Neural progenitor cell (in vitro differentiated cells): ENCODE data around the gene DZIP1L. TPM values are rescaled to one million over a fixed set of nuclear protein-coding genes. Genes with fewer than 3 reads are reported as not detected.

ENCODE experiments used
- DNase-seq: peaks from one replicate; pipeline ENCODE4 v3.0.0-alpha.2; 2016; ENCODE audit warnings: low spot score
- H2AFZ ChIP-seq: fragments of 200-600 bp; sonication (generic); replicated peaks from 2 replicates; pipeline ENCODE4 v1.6.1; 2016; ENCODE audit warnings: antibody characterized with exemption
- H3F3A ChIP-seq: fragments of 200-600 bp; sonication (generic); 2 replicates; pipeline ENCODE4 v1.6.1; 2016; ENCODE audit warnings: antibody characterized with exemption, low read depth
- H3K27ac ChIP-seq: fragments of 200-600 bp; sonication (generic); 2 replicates; pipeline ENCODE4 v1.5.1; 2016; ENCODE audit warnings: mild to moderate bottlenecking
- H3K27me3 ChIP-seq: fragments of 200-600 bp; sonication (generic); 2 replicates; pipeline ENCODE4 v1.6.1; 2016; ENCODE audit warnings: mild to moderate bottlenecking, moderate library complexity
- H3K36me3 ChIP-seq: fragments of 200-600 bp; sonication (generic); 2 replicates; pipeline ENCODE4 v1.5.1; 2016
- H3K4me1 ChIP-seq: fragments of 200-600 bp; sonication (generic); 2 replicates; pipeline ENCODE4 v1.6.1; 2016; ENCODE audit warnings: mixed run types
- H3K4me2 ChIP-seq: fragments of 200-600 bp; sonication (generic); 2 replicates; pipeline ENCODE4 v1.6.1; 2016
- H3K4me3 ChIP-seq: fragments of 200-600 bp; sonication (generic); 2 replicates; pipeline ENCODE4 v1.5.1; 2016
- H3K79me2 ChIP-seq: fragments of 200-600 bp; sonication (generic); 2 replicates; pipeline ENCODE4 v1.6.1; 2016; ENCODE audit warnings: low read depth
- H3K9ac ChIP-seq: fragments of 200-600 bp; sonication (generic); 2 replicates; pipeline ENCODE4 v1.6.1; 2016
- H3K9me3 ChIP-seq: fragments of 200-600 bp; sonication (generic); 2 replicates; pipeline ENCODE4 v1.5.1; 2016; ENCODE audit warnings: low read depth
- H4K20me1 ChIP-seq: fragments of 200-600 bp; sonication (generic); 2 replicates; pipeline ENCODE4 v1.6.1; 2016; ENCODE audit warnings: low read depth
- H3K27ac Mint-ChIP-seq: 3 replicates; pipeline ENCODE4 v1.8.0; 2021; ENCODE audit warnings: mixed read lengths
- H3K27me3 Mint-ChIP-seq: 2 replicates; pipeline ENCODE4 v1.8.0; 2022; ENCODE audit warnings: low read depth, mild to moderate bottlenecking, inconsistent platforms, moderate library complexity, mixed read lengths; ENCODE audit not compliant: insufficient read depth
- H3K36me3 Mint-ChIP-seq: 3 replicates; pipeline ENCODE4 v1.8.0; 2021; ENCODE audit warnings: mixed read lengths
- H3K4me1 Mint-ChIP-seq: 3 replicates; pipeline ENCODE4 v1.8.0; 2021; ENCODE audit warnings: mixed read lengths
- H3K4me3 Mint-ChIP-seq: 3 replicates; pipeline ENCODE4 v1.8.0; 2021; ENCODE audit warnings: mild to moderate bottlenecking, moderate library complexity, mixed read lengths
- H3K9me3 Mint-ChIP-seq: 3 replicates; pipeline ENCODE4 v1.8.0; 2020; ENCODE audit warnings: mixed read lengths
- CTCF ChIP-seq: fragments of 200-600 bp; sonication (generic); IDR thresholded peaks from 2 replicates; pipeline ENCODE4 v1.5.1; 2017; ENCODE audit warnings: antibody characterized with exemption, mild to moderate bottlenecking
- EZH2 ChIP-seq: fragments of 200-600 bp; sonication (generic); IDR thresholded peaks from 2 replicates; pipeline ENCODE4 v1.6.1; 2017; ENCODE audit warnings: antibody characterized with exemption, mild to moderate bottlenecking, moderate library complexity
- EZH2phosphoT487 ChIP-seq: fragments of 200-600 bp; sonication (generic); IDR thresholded peaks from 2 replicates; pipeline ENCODE4 v1.6.1; 2017; ENCODE audit warnings: antibody characterized with exemption
- total RNA-seq: library from RNA; depleted of rRNA; stranded (reverse); fragments of >200 nt; gene quantifications from 2 replicates; pipeline ENCODE4 v1.2.3, GENCODE V29; 2015; ENCODE audit warnings: low replicate concordance

The DZIP1L gene
- total RNA-seq, 1 donor from 2014 or later: 10.4 TPM

GRCh38 chr3:138033202-138033691, 82.2 kb downstream of the DZIP1L start:
- Mint-ChIP-seq H3K36me3 (peaks cover 5% of the 10 kb centered on the region), H3K27me3 (no peaks in the 10 kb centered on the region), H3K27ac (no peak overlapping the region), H3K4me1 (peaks cover 2% of the 10 kb centered on the region), H3K4me3 (no peak overlapping the region), H3K9me3 (no peaks in the 10 kb centered on the region)
- Histone ChIP-seq H3K36me3 (no peaks in the 10 kb centered on the region), H3K79me2 (no peaks in the 10 kb centered on the region), H3K4me2 (no peak overlapping the region), H3F3A (no peaks in the 10 kb centered on the region), H3K9me3 (no peaks in the 10 kb centered on the region), H3K27me3 (no peaks in the 10 kb centered on the region), H2AFZ (no peak overlapping the region), H3K27ac (no peak overlapping the region), H3K4me1 (no peaks in the 10 kb centered on the region), H3K4me3 (no peak overlapping the region), H3K9ac (no peak overlapping the region), H4K20me1 (no peaks in the 10 kb centered on the region)
- DNase-seq: no peak
- TF ChIP-seq CTCF: no peak
- TF ChIP-seq EZH2: no peak
- TF ChIP-seq EZH2phosphoT487: no peak

DNA sequence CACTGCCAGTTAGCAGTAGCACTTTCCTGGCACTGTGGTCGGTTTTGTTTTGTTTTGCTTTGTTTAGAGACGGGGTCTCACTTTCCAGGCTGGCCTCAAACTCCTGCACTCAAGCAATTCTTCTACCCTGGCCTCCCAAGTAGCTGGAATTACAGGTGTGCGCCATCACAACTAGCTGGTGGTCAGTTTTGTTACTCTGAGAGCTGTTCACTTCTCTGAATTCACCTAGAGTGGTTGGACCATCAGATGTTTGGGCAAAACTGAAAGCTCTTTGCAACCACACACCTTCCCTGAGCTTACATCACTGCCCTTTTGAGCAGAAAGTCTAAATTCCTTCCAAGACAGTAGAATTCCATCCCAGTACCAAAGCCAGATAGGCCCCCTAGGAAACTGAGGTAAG, 82.8 kb downstream of the DZIP1L start:
- H3K27ac ChIP-seq: no peak overlapping the region
- peaks cover 1% of the 10 kb centered on the region for H3K4me1 Mint-ChIP-seq
- no peaks in the 10 kb centered on the region for H3K9me3 Mint-ChIP-seq
- no peak overlapping the region for H3K27ac Mint-ChIP-seq
- no peaks in the 10 kb centered on the region for H3F3A ChIP-seq
- no peaks in the 10 kb centered on the region for H3K9me3 ChIP-seq
- no peaks in the 10 kb centered on the region for H4K20me1 ChIP-seq
- no peaks in the 10 kb centered on the region for H3K79me2 ChIP-seq
- H2AFZ ChIP-seq: no peak overlapping the region
- H3K4me3 ChIP-seq: no peak overlapping the region
- peaks cover 1% of the 10 kb centered on the region for H3K27me3 Mint-ChIP-seq
- H3K4me1 ChIP-seq: no peaks in the 10 kb centered on the region
- DNase-seq: no peak
- TF ChIP-seq EZH2phosphoT487: no peak
- no peak for TF ChIP-seq CTCF
- no peak for TF ChIP-seq EZH2
- H3K9ac ChIP-seq: no peak overlapping the region
- no peak overlapping the region for H3K4me2 ChIP-seq
- no peaks in the 10 kb centered on the region for H3K36me3 ChIP-seq
- H3K27me3 ChIP-seq: no peaks in the 10 kb centered on the region
- H3K4me3 Mint-ChIP-seq: no peak overlapping the region
- peaks cover 5% of the 10 kb centered on the region for H3K36me3 Mint-ChIP-seq

DNA sequence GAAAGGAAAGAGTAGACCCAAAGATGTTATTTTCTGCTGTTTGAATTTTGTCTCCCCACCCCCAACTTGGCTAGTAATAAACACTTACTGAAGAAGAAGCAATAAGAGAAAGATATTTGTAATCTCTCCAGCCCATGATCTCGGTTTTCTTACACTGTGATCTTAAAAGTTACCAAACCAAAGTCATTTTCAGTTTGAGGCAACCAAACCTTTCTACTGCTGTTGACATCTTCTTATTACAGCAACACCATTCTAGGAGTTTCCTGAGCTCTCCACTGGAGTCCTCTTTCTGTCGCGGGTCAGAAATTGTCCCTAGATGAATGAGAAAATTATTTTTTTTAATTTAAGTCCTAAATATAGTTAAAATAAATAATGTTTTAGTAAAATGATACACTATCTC, 83.9 kb downstream of the DZIP1L start:
- no peak for TF ChIP-seq EZH2phosphoT487
- TF ChIP-seq CTCF: no peak
- TF ChIP-seq EZH2: no peak
- H3K36me3 ChIP-seq: no peaks in the 10 kb centered on the region
- H3K4me2 ChIP-seq: no peak overlapping the region
- H4K20me1 ChIP-seq: no peaks in the 10 kb centered on the region
- H3F3A ChIP-seq: no peaks in the 10 kb centered on the region
- no peaks in the 10 kb centered on the region for H3K27me3 ChIP-seq
- H3K79me2 ChIP-seq: no peaks in the 10 kb centered on the region
- no peaks in the 10 kb centered on the region for H3K4me1 ChIP-seq
- H3K4me3 ChIP-seq: no peak overlapping the region
- H3K27me3 Mint-ChIP-seq: peaks cover 2% of the 10 kb centered on the region
- H3K4me1 Mint-ChIP-seq: no peaks in the 10 kb centered on the region
- H3K4me3 Mint-ChIP-seq: no peak overlapping the region
- no peak overlapping the region for H3K9ac ChIP-seq
- DNase-seq: no peak
- no peak overlapping the region for H3K27ac Mint-ChIP-seq
- H2AFZ ChIP-seq: no peak overlapping the region
- no peaks in the 10 kb centered on the region for H3K9me3 ChIP-seq
- no peaks in the 10 kb centered on the region for H3K9me3 Mint-ChIP-seq
- H3K36me3 Mint-ChIP-seq: peaks cover 5% of the 10 kb centered on the region
- H3K27ac ChIP-seq: no peak overlapping the region
